Measurements from ENCODE around the gene ZNF516. TPM values are rescaled to one million over a fixed set of nuclear protein-coding genes. Genes with fewer than 3 reads are reported as not detected.

The ZNF516 gene
- polyA plus RNA-seq, 5 donors, result 33.2 to 54.7 (median 42.2) TPM

- no peak for DNase-seq
Observed at GRCh38 chr18:76382275-76382674, 112.8 kb downstream of the ZNF516 start.

GRCh38 chr18:76380791-76381405 is 114.1 kb downstream of the ZNF516 start:
- DNase-seq, result no peak

- no peak for DNase-seq
Observed at GRCh38 chr18:76380127-76380729, 114.8 kb downstream of the ZNF516 start.

- no peak for DNase-seq
Observed at GRCh38 chr18:76379226-76380126, 115.6 kb downstream of the ZNF516 start.

GRCh38 chr18:76378526-76379215 is 116.4 kb downstream of the ZNF516 start:
- no peak for DNase-seq

GRCh38 chr18:76377359-76377756 is 117.7 kb downstream of the ZNF516 start:
- no peak for DNase-seq

- DNase-seq, result no peak
Observed at GRCh38 chr18:76376668-76377358, 118.2 kb downstream of the ZNF516 start.

- DNase-seq, result no peak
Observed at GRCh38 chr18:76376225-76376624, 118.8 kb downstream of the ZNF516 start.

- no peak for DNase-seq
Observed at GRCh38 chr18:76374330-76375281, 120.4 kb downstream of the ZNF516 start.

GRCh38 chr18:76373297-76373696 is 121.7 kb downstream of the ZNF516 start:
- DNase-seq, result no peak

- DNase-seq, result no peak
Observed at GRCh38 chr18:76371301-76372203, 123.5 kb downstream of the ZNF516 start.

- DNase-seq, result no peak
Observed at GRCh38 chr18:76370686-76371085, 124.4 kb downstream of the ZNF516 start.

- DNase-seq, result no peak
Observed at GRCh38 chr18:76370201-76370600, 124.8 kb downstream of the ZNF516 start.

GRCh38 chr18:76369791-76370190 is 125.3 kb downstream of the ZNF516 start:
- DNase-seq, result no peak

GRCh38 chr18:76368976-76369375 is 126.1 kb downstream of the ZNF516 start:
- no peak for DNase-seq

- no peak for DNase-seq
Observed at GRCh38 chr18:76368271-76368670, 126.8 kb downstream of the ZNF516 start.

GRCh38 chr18:76367168-76368125 is 127.6 kb downstream of the ZNF516 start:
- no peak for DNase-seq

- DNase-seq, result no peak
Observed at GRCh38 chr18:76365561-76365960, 129.5 kb downstream of the ZNF516 start.
